ENCODE measurements around the gene JMJD7.

JMJD7 gene

GRCh38 chr15:41883484-41883825 is 55.6 kb downstream of the JMJD7 start:
- no peak for TF ChIP-seq CTCF (IDR thresholded peaks at IDR 0.05; ENCODE audit: low read depth, low read length)
- no peak for DNase-seq (ENCODE audit: extremely low read depth, low read depth)

- no peak for TF ChIP-seq CTCF (IDR thresholded peaks at IDR 0.05; ENCODE audit: low read depth, low read length)
- no peak for DNase-seq (ENCODE audit: extremely low read depth, low read depth)
These were observed 56.6 kb downstream of the JMJD7 start for GRCh38 chr15:41884458-41884857.

DNA sequence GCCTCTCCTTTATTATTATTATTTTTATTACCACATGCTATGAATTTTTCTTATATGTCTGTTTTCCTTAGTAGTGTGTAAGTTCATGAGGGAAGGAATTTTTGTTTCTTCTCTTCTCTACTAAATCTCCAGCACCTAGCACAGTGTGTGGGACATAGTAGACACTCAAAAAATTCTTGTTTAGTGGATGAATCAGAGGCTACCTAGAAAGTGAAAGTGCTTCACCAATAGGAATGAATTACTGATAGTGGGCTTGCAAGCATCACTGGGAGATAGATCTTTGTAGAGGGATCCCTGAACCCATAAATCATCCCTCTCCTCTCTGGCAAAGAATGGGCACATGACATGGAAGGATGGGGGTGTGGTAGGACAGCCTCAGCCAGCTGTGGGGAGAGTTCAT is 57.4 kb downstream of the JMJD7 start:
- no peak for DNase-seq (ENCODE audit: extremely low read depth, low read depth)
- TF ChIP-seq CTCF (IDR thresholded peaks at IDR 0.05; ENCODE audit: low read depth, low read length), result no peak

DNA sequence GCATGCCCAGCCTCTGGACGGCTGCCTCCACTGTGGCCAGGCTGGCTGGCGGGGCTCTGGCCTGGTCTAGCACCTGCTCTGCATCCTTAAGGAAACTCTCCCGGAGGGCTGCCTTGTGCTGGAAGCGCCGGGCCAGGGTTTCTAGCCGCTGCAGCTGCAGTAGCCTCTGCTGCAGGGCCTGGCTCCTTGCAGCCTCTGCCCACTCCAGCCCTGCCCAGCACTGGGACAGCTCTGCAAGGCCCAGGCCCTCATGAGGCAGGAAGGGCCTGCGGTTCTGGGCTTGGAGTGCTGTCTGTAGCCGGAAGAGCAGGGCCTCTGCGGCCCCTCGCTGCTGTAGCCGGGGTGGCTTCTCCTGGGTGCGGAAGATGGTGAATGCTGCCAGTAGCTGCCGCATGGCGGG is 57.9 kb downstream of the JMJD7 start:
- no peak for TF ChIP-seq CTCF (IDR thresholded peaks at IDR 0.05; ENCODE audit: low read depth, low read length)
- no peak for DNase-seq (ENCODE audit: extremely low read depth, low read depth)

- TF ChIP-seq CTCF (IDR thresholded peaks at IDR 0.05; ENCODE audit: low read depth, low read length), result no peak
These were observed 58.8 kb downstream of the JMJD7 start for GRCh38 chr15:41886741-41887140.

GRCh38 chr15:41887161-41887560 is 59.3 kb downstream of the JMJD7 start:
- no peak for TF ChIP-seq CTCF (IDR thresholded peaks at IDR 0.05; ENCODE audit: low read depth, low read length)
- no peak for DNase-seq (ENCODE audit: extremely low read depth, low read depth)

More at GRCh38 chr15:41886741-41887140, 58.8 kb downstream of the JMJD7 start:
- no peak for DNase-seq (ENCODE audit: extremely low read depth, low read depth)

Measured in AG09319 (cell line).